K562 (cell line): ENCODE measurements around the gene AGPAT4. TPM values are rescaled to one million over a fixed set of nuclear protein-coding genes. Genes with fewer than 3 reads are reported as not detected.

Experiments used
- HNRNPLL ChIP-seq: fragments of 200-400 bp; formaldehyde crosslinking; IDR thresholded peaks from 2 replicates; pipeline ENCODE4 v1.6.1; 2017; ENCODE audit warnings: low read length, low read depth, mild to moderate bottlenecking; ENCODE audit not compliant: poor library complexity, severe bottlenecking
- LCOR ChIP-seq: sonication (generic); formaldehyde crosslinking; IDR thresholded peaks from 2 replicates; pipeline ENCODE4 v1.8.0; 2022; ENCODE audit warnings: mild to moderate bottlenecking, missing genetic modification reagents
- MAFF ChIP-seq: IDR thresholded peaks from 2 replicates; pipeline ENCODE4 v1.6.1; 2012; ENCODE audit warnings: low read length, improper control_type of control experiment
- MEF2D ChIP-seq: conservative IDR thresholded peaks from 2 replicates; pipeline ENCODE4 v1.6.1; 2016; ENCODE audit warnings: low read depth, missing genetic modification characterization, missing compliant biosample characterization
- MYC ChIP-seq, 2 experiments: fragments of 250-450 bp in 1 of 2; sonication (Bioruptor Pico) in 1 of 2; IDR thresholded peaks; 2 replicates each; pipeline versions ENCODE4 v1.5.1 to v1.6.1; 2012 to 2021; ENCODE audit warnings: low read depth in 2 of 2, borderline replicate concordance in 1 of 2, improper control_type of control experiment in 1 of 2, low read length in 1 of 2, mild to moderate bottlenecking in 1 of 2, moderate library complexity in 1 of 2
- NFE2 ChIP-seq: IDR thresholded peaks from 2 replicates; pipeline ENCODE4 v1.6.1; 2014; ENCODE audit warnings: antibody characterized with exemption, low read depth
- NR3C1 ChIP-seq: sonication (generic); formaldehyde crosslinking; IDR thresholded peaks from 2 replicates; pipeline ENCODE4 v1.8.1; 2022; ENCODE audit warnings: missing genetic modification reagents
- POLR2A ChIP-seq: fragments of 450-650 bp; conservative IDR thresholded peaks from 2 replicates; pipeline ENCODE4 v1.6.1; 2016
- RAD51 ChIP-seq: fragments of 450-650 bp; IDR thresholded peaks from 2 replicates; pipeline ENCODE4 v1.7.1; 2016; ENCODE audit warnings: low read depth, mild to moderate bottlenecking, borderline replicate concordance
- SMAD4 ChIP-seq: fragments of 250-450 bp; sonication (Bioruptor Pico); conservative IDR thresholded peaks from 2 replicates; pipeline ENCODE4 v1.8.0; 2021; ENCODE audit warnings: inconsistent platforms, mild to moderate bottlenecking, moderate library complexity
- ZEB2 ChIP-seq: fragments of 450-650 bp; IDR thresholded peaks from 2 replicates; pipeline ENCODE4 v1.6.1; 2016
- ZFP36 ChIP-seq: fragments of 150-350 bp; IDR thresholded peaks from 2 replicates; pipeline ENCODE4 v1.6.1; 2018; ENCODE audit warnings: low read length, low read depth; ENCODE audit not compliant: partially characterized antibody
- ZNF165 ChIP-seq: fragments of 250-450 bp; sonication (Bioruptor Pico); IDR thresholded peaks from 2 replicates; pipeline ENCODE4 v1.4.0; 2020; ENCODE audit warnings: borderline replicate concordance
- polyA plus RNA-seq, 8 experiments: library from polyadenylated mRNA; depleted of rRNA in 4 of 8; stranded (reverse) in 5 of 8; unstranded in 3 of 8; fragments of >200 nt; fragmentation: Nextera tagmentation in 2 of 8; fragmentation: Illumina TruSeq in 1 of 8; extraction: Ambion mirVana in 2 of 8; extraction: Trizol in 1 of 8; gene quantifications; 2 replicates each; pipeline versions ENCODE4 v1.2.1 to v1.2.3, GENCODE V29; 2011 to 2014; ENCODE audit warnings: inconsistent platforms in 1 of 8, missing spikeins in 1 of 8
- total RNA-seq, 7 experiments: library from RNA; depleted of rRNA in 6 of 7; stranded (reverse); fragments of >200 nt in 6 of 7; fragmentation: Illumina TruSeq in 2 of 7; extraction: Trizol in 2 of 7; gene quantifications; 2 replicates each; pipeline versions ENCODE4 v1.2.1 to v1.2.3, GENCODE V29; 2011 to 2021; ENCODE audit warnings: low replicate concordance in 1 of 7
- TF ChIP-seq, protein P1 (sequence below): fragments of 250-450 bp; sonication (Bioruptor Pico); IDR thresholded peaks from 2 replicates; pipeline ENCODE4 v1.4.0; 2020
- TF ChIP-seq, protein P2 (sequence below): fragments of 450-650 bp; IDR thresholded peaks from 2 replicates; pipeline ENCODE4 v1.6.1; 2016; ENCODE audit warnings: low read depth, mild to moderate bottlenecking, moderate library complexity
- TF ChIP-seq, protein P3 (sequence below): fragments of 450-650 bp; IDR thresholded peaks from 2 replicates; pipeline ENCODE4 v1.6.1; 2016; ENCODE audit warnings: borderline replicate concordance
- TF ChIP-seq, protein P4 (sequence below): sonication (generic); formaldehyde crosslinking; IDR thresholded peaks from 2 replicates; pipeline ENCODE4 v1.8.1; 2023; ENCODE audit warnings: mild to moderate bottlenecking, missing genetic modification reagents

The AGPAT4 gene
- total and polyA plus RNA-seq, 9 of the 15 experiments (the other 6 are each of a cell fraction or from before 2014, with no cell fraction given) = 2.2 to 15.0 (median 5.7) TPM

DNA sequence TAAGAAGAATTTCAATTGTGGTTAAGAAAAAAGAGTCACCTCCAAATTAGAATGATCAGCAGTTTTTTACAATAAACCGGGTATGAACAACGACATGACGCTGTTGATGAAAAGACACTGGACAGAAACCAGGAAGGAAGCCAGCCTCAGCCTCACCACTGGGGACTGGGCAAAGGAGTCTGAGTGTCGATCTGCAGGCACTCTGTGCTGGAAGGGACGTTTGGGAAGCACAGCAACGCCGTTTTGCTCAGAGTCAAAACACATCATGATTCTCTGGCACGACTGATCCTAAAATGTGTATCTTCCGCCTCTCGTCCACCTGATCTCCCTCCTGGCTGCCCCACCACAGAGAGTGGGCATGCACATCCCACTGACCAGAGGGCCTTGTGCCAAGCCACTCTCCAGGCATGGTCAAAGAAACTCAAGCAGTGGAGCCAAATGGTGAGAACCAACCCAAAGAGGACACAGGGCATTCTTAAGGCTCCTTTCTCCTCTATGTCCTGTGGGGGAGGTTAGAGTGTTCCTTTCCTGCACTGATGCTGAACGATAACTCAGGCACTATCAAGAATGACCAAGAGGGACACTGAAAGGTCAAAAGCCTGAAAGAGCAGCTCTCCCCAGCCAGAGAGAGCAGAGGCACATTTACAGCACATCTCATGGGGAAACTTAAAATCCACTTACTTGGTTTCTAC is 68.8 kb downstream of the AGPAT4 start (continued):
- TF ChIP-seq, protein P1, sequence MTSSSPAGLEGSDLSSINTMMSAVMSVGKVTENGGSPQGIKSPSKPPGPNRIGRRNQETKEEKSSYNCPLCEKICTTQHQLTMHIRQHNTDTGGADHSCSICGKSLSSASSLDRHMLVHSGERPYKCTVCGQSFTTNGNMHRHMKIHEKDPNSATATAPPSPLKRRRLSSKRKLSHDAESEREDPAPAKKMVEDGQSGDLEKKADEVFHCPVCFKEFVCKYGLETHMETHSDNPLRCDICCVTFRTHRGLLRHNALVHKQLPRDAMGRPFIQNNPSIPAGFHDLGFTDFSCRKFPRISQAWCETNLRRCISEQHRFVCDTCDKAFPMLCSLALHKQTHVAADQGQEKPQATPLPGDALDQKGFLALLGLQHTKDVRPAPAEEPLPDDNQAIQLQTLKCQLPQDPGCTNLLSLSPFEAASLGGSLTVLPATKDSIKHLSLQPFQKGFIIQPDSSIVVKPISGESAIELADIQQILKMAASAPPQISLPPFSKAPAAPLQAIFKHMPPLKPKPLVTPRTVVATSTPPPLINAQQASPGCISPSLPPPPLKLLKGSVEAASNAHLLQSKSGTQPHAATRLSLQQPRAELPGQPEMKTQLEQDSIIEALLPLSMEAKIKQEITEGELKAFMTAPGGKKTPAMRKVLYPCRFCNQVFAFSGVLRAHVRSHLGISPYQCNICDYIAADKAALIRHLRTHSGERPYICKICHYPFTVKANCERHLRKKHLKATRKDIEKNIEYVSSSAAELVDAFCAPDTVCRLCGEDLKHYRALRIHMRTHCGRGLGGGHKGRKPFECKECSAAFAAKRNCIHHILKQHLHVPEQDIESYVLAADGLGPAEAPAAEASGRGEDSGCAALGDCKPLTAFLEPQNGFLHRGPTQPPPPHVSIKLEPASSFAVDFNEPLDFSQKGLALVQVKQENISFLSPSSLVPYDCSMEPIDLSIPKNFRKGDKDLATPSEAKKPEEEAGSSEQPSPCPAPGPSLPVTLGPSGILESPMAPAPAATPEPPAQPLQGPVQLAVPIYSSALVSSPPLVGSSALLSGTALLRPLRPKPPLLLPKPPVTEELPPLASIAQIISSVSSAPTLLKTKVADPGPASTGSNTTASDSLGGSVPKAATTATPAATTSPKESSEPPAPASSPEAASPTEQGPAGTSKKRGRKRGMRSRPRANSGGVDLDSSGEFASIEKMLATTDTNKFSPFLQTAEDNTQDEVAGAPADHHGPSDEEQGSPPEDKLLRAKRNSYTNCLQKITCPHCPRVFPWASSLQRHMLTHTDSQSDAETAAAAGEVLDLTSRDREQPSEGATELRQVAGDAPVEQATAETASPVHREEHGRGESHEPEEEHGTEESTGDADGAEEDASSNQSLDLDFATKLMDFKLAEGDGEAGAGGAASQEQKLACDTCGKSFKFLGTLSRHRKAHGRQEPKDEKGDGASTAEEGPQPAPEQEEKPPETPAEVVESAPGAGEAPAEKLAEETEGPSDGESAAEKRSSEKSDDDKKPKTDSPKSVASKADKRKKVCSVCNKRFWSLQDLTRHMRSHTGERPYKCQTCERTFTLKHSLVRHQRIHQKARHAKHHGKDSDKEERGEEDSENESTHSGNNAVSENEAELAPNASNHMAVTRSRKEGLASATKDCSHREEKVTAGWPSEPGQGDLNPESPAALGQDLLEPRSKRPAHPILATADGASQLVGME (CRISPR knock-in tag) = peak; percentile 83; the same call in 1 of the 2 replicates
- TF ChIP-seq NR3C1 (CRISPR knock-in tag) (no peak), HNRNPLL (no peak), ZEB2 (peak; percentile 80; the same call in 1 of the 2 replicates), ZNF165 (peak; percentile 58; the same call in 1 of the 2 replicates), POLR2A (peak; percentile 72), MEF2D (tag) (peak; percentile 78), RAD51 (0 out of 2 replicates have a peak, but pooled peaks have one; percentile 25), LCOR (CRISPR knock-in tag) (peak; percentile 67; the same call in 1 of the 2 replicates), NFE2 (peak; percentile 33; the same call in 1 of the 2 replicates), MAFF (peak; percentile 89), MYC (IDR thresholded peaks at IDR 0.05; ENCODE audit: low read depth, low read length) (peak; percentile 64), MYC (CRISPR knock-in tag; IDR thresholded peaks at IDR 0.05; ENCODE audit: borderline replicate concordance, low read depth) (no peak), SMAD4 (CRISPR knock-in tag) (peak; percentile 86), ZFP36 (peak; percentile 35)
- TF ChIP-seq, protein P2, sequence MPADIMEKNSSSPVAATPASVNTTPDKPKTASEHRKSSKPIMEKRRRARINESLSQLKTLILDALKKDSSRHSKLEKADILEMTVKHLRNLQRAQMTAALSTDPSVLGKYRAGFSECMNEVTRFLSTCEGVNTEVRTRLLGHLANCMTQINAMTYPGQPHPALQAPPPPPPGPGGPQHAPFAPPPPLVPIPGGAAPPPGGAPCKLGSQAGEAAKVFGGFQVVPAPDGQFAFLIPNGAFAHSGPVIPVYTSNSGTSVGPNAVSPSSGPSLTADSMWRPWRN = 0 out of 2 replicates have a peak, but pooled peaks have one; percentile 4
- TF ChIP-seq, protein P3, sequence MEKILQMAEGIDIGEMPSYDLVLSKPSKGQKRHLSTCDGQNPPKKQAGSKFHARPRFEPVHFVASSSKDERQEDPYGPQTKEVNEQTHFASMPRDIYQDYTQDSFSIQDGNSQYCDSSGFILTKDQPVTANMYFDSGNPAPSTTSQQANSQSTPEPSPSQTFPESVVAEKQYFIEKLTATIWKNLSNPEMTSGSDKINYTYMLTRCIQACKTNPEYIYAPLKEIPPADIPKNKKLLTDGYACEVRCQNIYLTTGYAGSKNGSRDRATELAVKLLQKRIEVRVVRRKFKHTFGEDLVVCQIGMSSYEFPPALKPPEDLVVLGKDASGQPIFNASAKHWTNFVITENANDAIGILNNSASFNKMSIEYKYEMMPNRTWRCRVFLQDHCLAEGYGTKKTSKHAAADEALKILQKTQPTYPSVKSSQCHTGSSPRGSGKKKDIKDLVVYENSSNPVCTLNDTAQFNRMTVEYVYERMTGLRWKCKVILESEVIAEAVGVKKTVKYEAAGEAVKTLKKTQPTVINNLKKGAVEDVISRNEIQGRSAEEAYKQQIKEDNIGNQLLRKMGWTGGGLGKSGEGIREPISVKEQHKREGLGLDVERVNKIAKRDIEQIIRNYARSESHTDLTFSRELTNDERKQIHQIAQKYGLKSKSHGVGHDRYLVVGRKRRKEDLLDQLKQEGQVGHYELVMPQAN = 0 out of 2 replicates have a peak, but pooled peaks have one; percentile 34
- TF ChIP-seq, protein P4, sequence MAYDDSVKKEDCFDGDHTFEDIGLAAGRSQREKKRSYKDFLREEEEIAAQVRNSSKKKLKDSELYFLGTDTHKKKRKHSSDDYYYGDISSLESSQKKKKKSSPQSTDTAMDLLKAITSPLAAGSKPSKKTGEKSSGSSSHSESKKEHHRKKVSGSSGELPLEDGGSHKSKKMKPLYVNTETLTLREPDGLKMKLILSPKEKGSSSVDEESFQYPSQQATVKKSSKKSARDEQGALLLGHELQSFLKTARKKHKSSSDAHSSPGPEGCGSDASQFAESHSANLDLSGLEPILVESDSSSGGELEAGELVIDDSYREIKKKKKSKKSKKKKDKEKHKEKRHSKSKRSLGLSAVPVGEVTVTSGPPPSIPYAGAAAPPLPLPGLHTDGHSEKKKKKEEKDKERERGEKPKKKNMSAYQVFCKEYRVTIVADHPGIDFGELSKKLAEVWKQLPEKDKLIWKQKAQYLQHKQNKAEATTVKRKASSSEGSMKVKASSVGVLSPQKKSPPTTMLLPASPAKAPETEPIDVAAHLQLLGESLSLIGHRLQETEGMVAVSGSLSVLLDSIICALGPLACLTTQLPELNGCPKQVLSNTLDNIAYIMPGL (CRISPR knock-in tag) = peak; percentile 63; the same call in 1 of the 2 replicates
